Activated naive CD4-positive, alpha-beta T cell treated with anti-CD3 and anti-CD28 coated beads, Interleukin-2, amount 10 ng/mL, durations not matched to agents 7 days and 5 days (primary cell): Measurements from ENCODE around the gene LMOD2.

ENCODE experiments used
- CTCF ChIA-PET: fragments of 350-600 bp; sonication (Branson Sonifier 250); formaldehyde crosslinking; loops from one replicate; lab custom pipeline; 2021; ENCODE audit warnings: antibody characterized with exemption; lab: Charles Lee
- DNase-seq: peaks from one replicate; pipeline ENCODE4 v3.0.0-alpha.2; 2020
- H3K27ac Mint-ChIP-seq: one replicate; pipeline ENCODE4 v1.8.0; 2021; ENCODE audit warnings: mild to moderate bottlenecking, moderate library complexity, mixed read lengths
- H3K27me3 Mint-ChIP-seq: one replicate; pipeline ENCODE4 v1.8.0; 2021; ENCODE audit warnings: mild to moderate bottlenecking, mixed read lengths
- H3K36me3 Mint-ChIP-seq: one replicate; pipeline ENCODE4 v1.8.0; 2021; ENCODE audit warnings: mixed read lengths
- H3K4me1 Mint-ChIP-seq: one replicate; pipeline ENCODE4 v1.8.0; 2021; ENCODE audit warnings: mixed read lengths
- H3K4me3 Mint-ChIP-seq: one replicate; pipeline ENCODE4 v1.8.0; 2021; ENCODE audit warnings: mild to moderate bottlenecking, moderate library complexity, mixed read lengths
- H3K9me3 Mint-ChIP-seq: one replicate; pipeline ENCODE4 v1.8.0; 2021; ENCODE audit warnings: mixed read lengths

LMOD2 gene

DNA sequence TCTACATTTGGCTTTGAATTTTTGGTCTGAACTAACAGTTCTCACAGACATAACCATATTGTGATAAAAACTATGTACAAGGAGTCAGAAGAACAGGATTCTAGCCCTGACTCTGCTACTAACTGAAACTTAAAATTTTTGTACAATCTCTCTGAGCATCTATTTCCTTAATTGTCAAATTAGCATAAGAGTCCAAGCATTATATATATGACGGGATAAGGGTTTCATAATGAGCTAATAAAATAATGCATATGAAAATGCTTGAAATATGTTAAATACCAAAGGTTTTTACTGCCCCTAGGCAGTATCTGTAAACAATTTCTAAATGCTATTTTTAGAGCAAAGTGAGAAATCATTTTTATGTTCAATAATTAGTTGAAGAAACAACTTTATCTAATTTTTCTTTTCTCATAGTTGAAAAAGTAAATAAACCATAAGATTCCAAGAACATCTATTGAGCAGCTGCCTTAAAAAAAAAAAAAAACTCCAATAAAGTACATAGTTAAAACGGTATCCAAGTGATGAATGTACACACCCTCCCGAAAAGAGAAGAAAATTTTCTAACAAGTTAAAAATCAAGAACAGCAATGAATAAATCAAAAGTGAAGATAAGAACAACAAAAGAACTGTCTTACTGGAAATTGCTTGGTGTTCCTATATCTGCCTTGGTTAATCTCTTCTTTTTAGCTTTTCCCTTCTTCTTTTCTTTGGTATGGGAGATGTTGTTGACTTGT lies 40.4 kb downstream of the LMOD2 start:
- no peak for DNase-seq
- Mint-ChIP-seq H3K36me3 (peaks cover 29% of the 10 kb centered on the region), H3K27ac (peak overlapping the region; percentile 24), H3K9me3 (no peaks in the 10 kb centered on the region), H3K4me3 (no peak overlapping the region), H3K27me3 (no peaks in the 10 kb centered on the region), H3K4me1 (no peaks in the 10 kb centered on the region)
- CTCF ChIA-PET, result no interaction called here

DNA sequence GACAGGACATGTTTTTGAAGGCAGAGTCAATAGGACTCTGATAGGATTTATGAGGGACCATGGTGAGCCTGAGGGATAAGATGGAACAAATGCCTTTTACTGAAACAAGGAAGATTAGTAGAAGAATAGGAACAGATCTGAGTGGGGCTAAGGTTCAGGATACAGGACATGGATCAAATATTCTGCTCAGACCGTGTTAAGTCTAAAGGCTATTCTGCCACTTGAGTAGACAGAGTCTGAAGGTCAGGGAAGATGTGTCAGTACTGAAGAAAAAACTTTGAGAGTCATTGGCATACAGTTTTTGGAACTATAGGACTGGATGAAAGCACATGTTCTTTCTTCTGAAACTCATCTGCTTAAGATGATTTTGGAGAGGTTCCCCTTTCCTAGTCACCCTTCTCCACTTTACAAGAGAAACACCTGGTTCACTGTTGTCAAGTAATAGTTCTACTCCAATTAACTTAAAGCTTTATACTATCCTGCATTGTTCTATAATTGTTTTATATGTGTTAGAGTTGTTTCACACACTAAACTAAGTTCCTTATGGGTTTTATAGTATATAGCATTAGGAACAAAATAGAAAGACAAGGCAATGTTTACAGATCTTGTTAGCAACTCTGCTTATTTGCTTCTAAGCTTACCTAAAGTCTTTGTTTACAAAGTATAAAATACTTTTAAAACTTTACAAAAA lies 49.7 kb downstream of the LMOD2 start:
- DNase-seq, result no peak
- Mint-ChIP-seq H3K27me3 (no peaks in the 10 kb centered on the region), H3K4me1 (peaks cover 10% of the 10 kb centered on the region), H3K27ac (peak overlapping the region; percentile 1), H3K36me3 (peaks cover 28% of the 10 kb centered on the region), H3K9me3 (no peaks in the 10 kb centered on the region), H3K4me3 (no peak overlapping the region)
- CTCF ChIA-PET, result no interaction called here

DNA sequence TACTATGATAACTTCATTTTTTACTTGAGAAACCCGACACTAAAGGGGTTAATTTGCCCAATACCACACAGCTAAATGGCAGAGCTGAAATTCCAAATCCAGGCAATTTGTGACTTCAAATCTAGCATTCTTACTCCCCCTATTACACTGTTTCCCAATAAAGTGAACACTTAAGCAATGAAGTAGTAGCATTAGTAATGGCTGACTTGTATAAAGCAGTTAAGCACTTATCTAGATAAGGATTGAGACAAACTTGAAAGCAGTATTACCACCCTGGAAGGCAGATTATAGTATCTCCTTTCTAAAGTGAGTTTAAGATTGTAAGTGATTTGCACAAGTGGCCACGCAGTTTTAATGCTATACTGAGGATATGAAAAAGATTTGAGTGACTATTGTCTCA lies 53.9 kb downstream of the LMOD2 start:
- Mint-ChIP-seq H3K4me3 (no peak overlapping the region), H3K27me3 (no peaks in the 10 kb centered on the region), H3K27ac (no peak overlapping the region), H3K9me3 (no peaks in the 10 kb centered on the region), H3K36me3 (peaks cover 29% of the 10 kb centered on the region), H3K4me1 (peaks cover 48% of the 10 kb centered on the region)
- CTCF ChIA-PET, result interaction anchor here (1.1 kb wide), 1 partner anchor 40 kb away, joined by 3 read pairs; the partner anchor contains the start of gene WASL
- DNase-seq, result no peak

DNA sequence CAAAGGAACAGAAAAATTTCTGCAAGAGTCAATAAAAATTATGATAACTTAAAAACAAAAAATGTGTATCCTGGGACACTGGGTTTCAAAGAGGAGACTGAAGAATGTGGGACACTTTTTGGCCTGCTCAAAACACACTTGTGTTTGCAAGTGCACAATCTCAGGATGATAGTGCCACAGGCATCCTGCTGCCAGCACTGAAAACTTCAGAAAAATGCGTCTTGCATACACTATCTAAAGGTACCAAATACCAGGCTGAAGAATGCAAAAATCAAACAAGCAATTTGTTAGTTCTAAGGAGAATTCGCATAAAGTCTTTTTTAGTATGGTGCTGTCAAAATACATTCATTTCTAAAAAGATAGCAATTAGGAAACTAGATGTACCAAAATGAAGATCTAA lies 55.0 kb downstream of the LMOD2 start:
- Mint-ChIP-seq H3K27me3 (no peaks in the 10 kb centered on the region), H3K4me1 (peaks cover 58% of the 10 kb centered on the region), H3K27ac (peak overlapping the region; percentile 65), H3K4me3 (no peak overlapping the region), H3K9me3 (no peaks in the 10 kb centered on the region), H3K36me3 (peaks cover 26% of the 10 kb centered on the region)
- CTCF ChIA-PET, result no interaction called here
- no peak for DNase-seq

DNA sequence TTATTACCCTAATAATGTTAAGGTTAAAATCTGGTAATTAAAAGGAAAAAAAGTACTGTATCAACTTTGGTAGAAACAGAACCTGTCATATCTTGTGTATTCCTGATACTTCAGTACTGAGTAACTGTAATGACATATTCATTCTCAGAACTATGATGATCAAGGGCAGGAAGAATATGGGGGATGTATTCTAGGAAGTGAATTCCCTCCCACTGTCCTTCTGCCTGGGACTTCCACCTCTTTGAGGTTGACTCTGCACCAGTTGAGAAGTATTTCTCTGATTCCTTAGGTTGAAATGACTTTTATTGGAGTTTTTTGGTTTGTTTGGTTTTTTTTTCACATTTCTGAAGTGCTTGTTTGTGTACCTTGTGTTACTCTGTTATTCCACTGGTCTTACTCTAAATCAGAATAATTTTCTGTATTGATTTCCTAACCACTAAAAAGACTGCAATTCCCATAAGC lies 56.2 kb downstream of the LMOD2 start:
- CTCF ChIA-PET, result no interaction called here
- H3K27me3 Mint-ChIP-seq, result no peaks in the 10 kb centered on the region
- peaks cover 26% of the 10 kb centered on the region for H3K36me3 Mint-ChIP-seq
- peaks cover 64% of the 10 kb centered on the region for H3K4me1 Mint-ChIP-seq
- H3K9me3 Mint-ChIP-seq, result no peaks in the 10 kb centered on the region
- DNase-seq, result no peak
- H3K27ac Mint-ChIP-seq, result peak overlapping the region; percentile 71
- H3K4me3 Mint-ChIP-seq, result peak overlapping the region; percentile 3

DNA sequence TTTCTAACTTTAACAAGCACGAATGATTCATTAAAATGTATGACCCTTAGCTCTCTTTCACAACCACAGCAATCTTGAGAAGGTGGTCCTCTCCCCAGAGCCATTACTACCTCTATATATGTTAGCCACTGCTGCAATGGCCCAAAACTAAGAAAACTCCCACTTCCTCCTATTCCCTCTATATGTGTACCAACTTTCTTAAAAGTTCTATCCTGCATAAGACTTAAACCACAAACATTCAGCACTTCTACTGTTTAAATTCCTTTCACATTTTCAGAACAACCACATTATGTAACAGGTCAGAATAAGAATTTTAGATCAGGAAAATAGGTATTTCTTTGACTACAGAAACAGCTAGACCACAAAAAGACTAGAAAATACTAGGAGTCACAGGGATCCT lies 57.0 kb downstream of the LMOD2 start:
- peaks cover 68% of the 10 kb centered on the region for H3K4me1 Mint-ChIP-seq
- H3K9me3 Mint-ChIP-seq, result no peaks in the 10 kb centered on the region
- CTCF ChIA-PET, result no interaction called here
- no peak overlapping the region for H3K4me3 Mint-ChIP-seq
- DNase-seq, result no peak
- H3K27me3 Mint-ChIP-seq, result no peaks in the 10 kb centered on the region
- peaks cover 26% of the 10 kb centered on the region for H3K36me3 Mint-ChIP-seq
- H3K27ac Mint-ChIP-seq, result peak overlapping the region; percentile 4
